GM21360 (cell line): ENCODE results near the gene MAD1L1.
A peak's percentile ranks its signal among the peaks of the same experiment; 100 is the strongest.

Experiments used
- ATAC-seq: cut with Tn5 transposase; IDR thresholded peaks from one replicate; pipeline ENCODE4 v1.9.1; 2021; ENCODE audit warnings: mild to moderate bottlenecking, moderate library complexity; ENCODE audit not compliant: unreplicated experiment

MAD1L1 gene

GRCh38 chr7:2219136-2219535 lies 13.6 kb downstream of the MAD1L1 start:
- ATAC-seq = no peak

GRCh38 chr7:2218444-2218785 lies 14.3 kb downstream of the MAD1L1 start:
- no peak for ATAC-seq

- ATAC-seq = no peak
These were observed 14.9 kb downstream of the MAD1L1 start for GRCh38 chr7:2217716-2218443.

- no peak for ATAC-seq
These were observed 15.5 kb downstream of the MAD1L1 start for GRCh38 chr7:2217206-2217605.

- no peak for ATAC-seq
These were observed 16.9 kb downstream of the MAD1L1 start for GRCh38 chr7:2215851-2216250.

GRCh38 chr7:2214636-2215035 lies 18.1 kb downstream of the MAD1L1 start:
- ATAC-seq = no peak

GRCh38 chr7:2213551-2214215 lies 19.1 kb downstream of the MAD1L1 start:
- no peak for ATAC-seq

GRCh38 chr7:2212906-2213305 lies 19.8 kb downstream of the MAD1L1 start:
- no peak for ATAC-seq

GRCh38 chr7:2211926-2212325 lies 20.8 kb downstream of the MAD1L1 start:
- no peak for ATAC-seq

GRCh38 chr7:2211259-2211880 lies 21.4 kb downstream of the MAD1L1 start:
- no peak for ATAC-seq

- ATAC-seq = no peak
These were observed 22.0 kb downstream of the MAD1L1 start for GRCh38 chr7:2210551-2211258.

- no peak for ATAC-seq
These were observed 22.8 kb downstream of the MAD1L1 start for GRCh38 chr7:2209961-2210323.

- peak; percentile 49 for ATAC-seq
These were observed 23.4 kb downstream of the MAD1L1 start for GRCh38 chr7:2209146-2209960.

GRCh38 chr7:2208712-2209111 lies 24.0 kb downstream of the MAD1L1 start:
- ATAC-seq = no peak

- no peak for ATAC-seq
These were observed 27.5 kb downstream of the MAD1L1 start for GRCh38 chr7:2205036-2205780.

GRCh38 chr7:2204446-2204845 lies 28.3 kb downstream of the MAD1L1 start:
- ATAC-seq = no peak

GRCh38 chr7:2203766-2204300 lies 28.9 kb downstream of the MAD1L1 start:
- no peak for ATAC-seq

- no peak for ATAC-seq
These were observed 29.6 kb downstream of the MAD1L1 start for GRCh38 chr7:2202901-2203765.

GRCh38 chr7:2202361-2202761 lies 30.4 kb downstream of the MAD1L1 start:
- ATAC-seq = no peak
